Skeletal muscle satellite cell (primary cell): ENCODE data around the gene CALHM1. TPM values are rescaled to one million over a fixed set of nuclear protein-coding genes. Genes with fewer than 3 reads are reported as not detected.
"Not testable (repeated sequence)": the region's sequence is repeated elsewhere in the genome, so short reads cannot be mapped to it uniquely, and the experiment has no call there.

Experiments
- H3K27me3 ChIP-seq: 2 replicates; pipeline ENCODE4 v1.7.0; 2013; ENCODE audit warnings: low read length; ENCODE audit not compliant: control insufficient read depth, insufficient read depth
- H3K36me3 ChIP-seq: 2 replicates; pipeline ENCODE4 v1.7.0; 2013; ENCODE audit warnings: mild to moderate bottlenecking, control low read depth, low read length; ENCODE audit not compliant: insufficient read depth
- H3K4me1 ChIP-seq: 2 replicates; pipeline ENCODE4 v1.7.0; 2013; ENCODE audit warnings: low read length; ENCODE audit not compliant: control insufficient read depth, insufficient read depth
- H3K4me2 ChIP-seq: 2 replicates; pipeline ENCODE4 v1.7.0; 2013; ENCODE audit warnings: mild to moderate bottlenecking, low read length
- H3K4me3 ChIP-seq: 2 replicates; pipeline ENCODE4 v1.7.0; 2013; ENCODE audit warnings: low read length
- H3K9ac ChIP-seq: 2 replicates; pipeline ENCODE4 v1.7.0; 2013; ENCODE audit warnings: mild to moderate bottlenecking, low read depth, low read length, moderate library complexity
- H3K9me3 ChIP-seq: replicated peaks from 2 replicates; pipeline ENCODE4 v1.7.0; 2013; ENCODE audit warnings: mild to moderate bottlenecking, control low read depth, low read length
- total RNA-seq: library from RNA; depleted of rRNA; stranded (reverse); fragments of >200 nt; gene quantifications from 2 replicates; pipeline ENCODE4 v1.2.3, GENCODE V29; 2012; rRNA removed

CALHM1 gene
- total RNA-seq, result not detected in 2 replicates

- Histone ChIP-seq H3K4me2 (no peak within 1 kb of the TSS), H3K4me1 (no peaks in the 10 kb centered on the region), H3K4me3 (no peak within 1 kb of the TSS), H3K9ac (no peak within 1 kb of the TSS), H3K9me3 (no peaks in the 10 kb centered on the region), H3K36me3 (no peaks in the 10 kb centered on the region), H3K27me3 (peaks cover 3% of the 10 kb centered on the region)
These were observed at the start of gene CALHM1 for GRCh38 chr10:103458720-103459119. TSS of gene CALHM1 (minus strand) at chr10:103458900. CDS start at chr10:103458751, 149 bp downstream.

- no peak overlapping the region for H3K4me3 ChIP-seq
- H3K9me3 ChIP-seq, result no peaks in the 10 kb centered on the region
- H3K4me2 ChIP-seq, result no peak overlapping the region
- H3K27me3 ChIP-seq, result peaks cover 79% of the 10 kb centered on the region
- H3K9ac ChIP-seq, result no peak overlapping the region
- peaks cover 10% of the 10 kb centered on the region for H3K4me1 ChIP-seq
- H3K36me3 ChIP-seq, result no peaks in the 10 kb centered on the region
These were observed 48.8 kb upstream of the CALHM1 start for GRCh38 chr10:103507235-103508191.

- Histone ChIP-seq H3K4me3 (no peak overlapping the region), H3K4me2 (no peak overlapping the region), H3K4me1 (peaks cover 10% of the 10 kb centered on the region), H3K9ac (no peak overlapping the region), H3K9me3 (no peaks in the 10 kb centered on the region), H3K36me3 (no peaks in the 10 kb centered on the region), H3K27me3 (peaks cover 76% of the 10 kb centered on the region)
These were observed 47.4 kb upstream of the CALHM1 start for GRCh38 chr10:103506061-103506460.

GRCh38 chr10:103504181-103504783 is 45.6 kb upstream of the CALHM1 start:
- Histone ChIP-seq H3K4me3 (no peak overlapping the region), H3K4me2 (peak overlapping the region; percentile 30), H3K4me1 (peaks cover 10% of the 10 kb centered on the region), H3K9me3 (no peaks in the 10 kb centered on the region), H3K9ac (no peak overlapping the region), H3K27me3 (peaks cover 76% of the 10 kb centered on the region), H3K36me3 (no peaks in the 10 kb centered on the region)

- H3K36me3 ChIP-seq, H3K9me3 ChIP-seq, H3K4me3 ChIP-seq: not testable (repeated sequence)
These were observed 45.1 kb upstream of the CALHM1 start for GRCh38 chr10:103503777-103504176.

GRCh38 chr10:103502849-103503660 is 44.4 kb upstream of the CALHM1 start:
- Histone ChIP-seq H3K4me3 (no peak overlapping the region), H3K9ac (no peak overlapping the region), H3K4me1 (peaks cover 10% of the 10 kb centered on the region), H3K4me2 (no peak overlapping the region), H3K9me3 (no peaks in the 10 kb centered on the region), H3K27me3 (peaks cover 73% of the 10 kb centered on the region), H3K36me3 (no peaks in the 10 kb centered on the region)

More at GRCh38 chr10:103503777-103504176, 45.1 kb upstream of the CALHM1 start:
- not testable (repeated sequence) for H3K4me1 ChIP-seq, H3K4me2 ChIP-seq, H3K9ac ChIP-seq
- H3K27me3 ChIP-seq, result peaks cover 76% of the 10 kb centered on the region

- H3K9me3 ChIP-seq, result no peaks in the 10 kb centered on the region
- peaks cover 10% of the 10 kb centered on the region for H3K4me1 ChIP-seq
- peaks cover 74% of the 10 kb centered on the region for H3K27me3 ChIP-seq
- no peak overlapping the region for H3K4me3 ChIP-seq
- H3K4me2 ChIP-seq, result no peak overlapping the region
- H3K9ac ChIP-seq, result no peak overlapping the region
- no peaks in the 10 kb centered on the region for H3K36me3 ChIP-seq
These were observed 42.5 kb upstream of the CALHM1 start for GRCh38 chr10:103501186-103501585.

GRCh38 chr10:103500481-103500880 is 41.8 kb upstream of the CALHM1 start:
- H3K36me3 ChIP-seq, result no peaks in the 10 kb centered on the region
- H3K4me2 ChIP-seq, result no peak overlapping the region
- H3K27me3 ChIP-seq, result peaks cover 74% of the 10 kb centered on the region
- H3K4me1 ChIP-seq, result peaks cover 10% of the 10 kb centered on the region
- no peak overlapping the region for H3K9ac ChIP-seq
- H3K4me3 ChIP-seq, result no peak overlapping the region
- no peaks in the 10 kb centered on the region for H3K9me3 ChIP-seq

GRCh38 chr10:103499881-103500280 is 41.2 kb upstream of the CALHM1 start:
- Histone ChIP-seq H3K9ac (no peak overlapping the region), H3K4me2 (no peak overlapping the region), H3K4me3 (no peak overlapping the region), H3K27me3 (peaks cover 78% of the 10 kb centered on the region), H3K4me1 (peaks cover 10% of the 10 kb centered on the region), H3K36me3 (no peaks in the 10 kb centered on the region), H3K9me3 (no peaks in the 10 kb centered on the region)

GRCh38 chr10:103498936-103499638 is 40.4 kb upstream of the CALHM1 start:
- peaks cover 86% of the 10 kb centered on the region for H3K27me3 ChIP-seq
- H3K4me1 ChIP-seq, result peaks cover 6% of the 10 kb centered on the region
- no peak overlapping the region for H3K4me2 ChIP-seq
- no peak overlapping the region for H3K4me3 ChIP-seq
- H3K36me3 ChIP-seq, result no peaks in the 10 kb centered on the region
- H3K9ac ChIP-seq, result no peak overlapping the region
- no peaks in the 10 kb centered on the region for H3K9me3 ChIP-seq
